ENCODE results near the gene NT5C.

Gene NT5C

DNA sequence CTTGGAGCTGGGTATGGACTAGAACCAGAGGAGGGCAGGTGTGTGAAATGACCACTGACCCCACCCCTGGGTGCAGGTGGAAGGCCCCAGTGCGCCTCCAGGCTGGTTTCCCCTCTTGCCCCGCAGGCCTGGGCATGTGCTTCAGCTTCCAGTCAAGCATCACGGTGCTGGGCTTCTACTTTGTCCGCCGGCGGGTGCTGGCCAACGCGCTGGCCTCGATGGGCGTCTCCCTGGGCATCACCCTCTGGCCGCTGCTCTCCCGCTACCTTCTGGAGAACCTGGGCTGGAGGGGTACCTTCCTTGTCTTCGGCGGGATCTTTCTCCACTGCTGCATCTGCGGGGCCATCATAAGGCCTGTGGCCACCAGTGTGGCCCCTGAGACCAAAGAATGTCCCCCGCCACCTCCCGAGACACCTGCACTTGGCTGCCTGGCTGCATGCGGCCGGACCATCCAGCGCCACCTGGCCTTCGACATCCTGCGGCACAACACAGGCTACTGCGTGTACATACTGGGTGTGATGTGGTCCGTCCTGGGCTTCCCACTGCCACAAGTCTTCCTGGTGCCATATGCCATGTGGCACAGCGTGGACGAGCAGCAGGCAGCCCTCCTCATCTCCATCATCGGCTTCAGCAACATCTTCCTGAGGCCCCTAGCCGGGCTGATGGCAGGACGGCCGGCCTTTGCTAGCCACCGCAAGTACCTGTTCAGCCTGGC, 31.5 kb downstream of the NT5C start:
- TF ChIP-seq, protein P1, sequence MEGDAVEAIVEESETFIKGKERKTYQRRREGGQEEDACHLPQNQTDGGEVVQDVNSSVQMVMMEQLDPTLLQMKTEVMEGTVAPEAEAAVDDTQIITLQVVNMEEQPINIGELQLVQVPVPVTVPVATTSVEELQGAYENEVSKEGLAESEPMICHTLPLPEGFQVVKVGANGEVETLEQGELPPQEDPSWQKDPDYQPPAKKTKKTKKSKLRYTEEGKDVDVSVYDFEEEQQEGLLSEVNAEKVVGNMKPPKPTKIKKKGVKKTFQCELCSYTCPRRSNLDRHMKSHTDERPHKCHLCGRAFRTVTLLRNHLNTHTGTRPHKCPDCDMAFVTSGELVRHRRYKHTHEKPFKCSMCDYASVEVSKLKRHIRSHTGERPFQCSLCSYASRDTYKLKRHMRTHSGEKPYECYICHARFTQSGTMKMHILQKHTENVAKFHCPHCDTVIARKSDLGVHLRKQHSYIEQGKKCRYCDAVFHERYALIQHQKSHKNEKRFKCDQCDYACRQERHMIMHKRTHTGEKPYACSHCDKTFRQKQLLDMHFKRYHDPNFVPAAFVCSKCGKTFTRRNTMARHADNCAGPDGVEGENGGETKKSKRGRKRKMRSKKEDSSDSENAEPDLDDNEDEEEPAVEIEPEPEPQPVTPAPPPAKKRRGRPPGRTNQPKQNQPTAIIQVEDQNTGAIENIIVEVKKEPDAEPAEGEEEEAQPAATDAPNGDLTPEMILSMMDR (IDR thresholded peaks at IDR 0.05; ENCODE audit: unreplicated experiment in 3 of 3) = no peak
- Mint-ChIP-seq H3K4me3 (no peak overlapping the region), H3K27ac (no peak overlapping the region), H3K9me3 (no peaks in the 10 kb centered on the region), H3K4me1 (no peaks in the 10 kb centered on the region), H3K36me3 (ENCODE audit: low read depth) (peaks cover 14% of the 10 kb centered on the region), H3K27me3 (ENCODE audit: low read depth) (peaks cover 3% of the 10 kb centered on the region)

- TF ChIP-seq, protein P1 (IDR thresholded peaks at IDR 0.05; ENCODE audit: unreplicated experiment in 3 of 3) = no peak
- H3K4me1 Mint-ChIP-seq = no peaks in the 10 kb centered on the region
- H3K4me3 Mint-ChIP-seq = no peak overlapping the region
- H3K36me3 Mint-ChIP-seq (ENCODE audit: low read depth) = peaks cover 14% of the 10 kb centered on the region
- no peaks in the 10 kb centered on the region for H3K9me3 Mint-ChIP-seq
- H3K27ac Mint-ChIP-seq = no peak overlapping the region
- peaks cover 1% of the 10 kb centered on the region for H3K27me3 Mint-ChIP-seq (ENCODE audit: low read depth)
These were observed 32.7 kb downstream of the NT5C start for GRCh38 chr17:75098861-75099260.

DNA sequence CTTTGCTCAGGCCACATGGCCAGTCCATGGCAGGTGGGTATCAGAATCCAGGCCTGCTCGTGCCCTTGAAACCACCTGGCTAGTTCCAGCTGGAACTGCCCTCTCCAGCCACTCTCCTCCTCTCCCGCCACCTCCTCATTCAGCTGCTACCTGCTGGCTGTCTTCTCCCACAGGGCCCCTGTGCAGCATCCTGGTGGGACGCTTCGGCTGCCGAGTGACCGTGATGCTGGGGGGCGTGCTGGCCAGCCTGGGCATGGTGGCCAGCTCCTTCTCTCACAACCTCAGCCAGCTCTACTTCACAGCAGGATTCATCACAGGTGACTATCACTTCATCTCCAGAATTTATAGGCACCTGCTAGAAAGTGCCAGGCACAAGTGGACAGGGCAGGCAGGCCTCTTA, 33.7 kb downstream of the NT5C start:
- Mint-ChIP-seq H3K9me3 (no peaks in the 10 kb centered on the region), H3K27me3 (ENCODE audit: low read depth) (no peaks in the 10 kb centered on the region), H3K4me3 (no peak overlapping the region), H3K27ac (no peak overlapping the region), H3K4me1 (peaks cover 1% of the 10 kb centered on the region), H3K36me3 (ENCODE audit: low read depth) (peaks cover 14% of the 10 kb centered on the region)
- TF ChIP-seq, protein P1 (IDR thresholded peaks at IDR 0.05; ENCODE audit: unreplicated experiment in 3 of 3) = no peak

DNA sequence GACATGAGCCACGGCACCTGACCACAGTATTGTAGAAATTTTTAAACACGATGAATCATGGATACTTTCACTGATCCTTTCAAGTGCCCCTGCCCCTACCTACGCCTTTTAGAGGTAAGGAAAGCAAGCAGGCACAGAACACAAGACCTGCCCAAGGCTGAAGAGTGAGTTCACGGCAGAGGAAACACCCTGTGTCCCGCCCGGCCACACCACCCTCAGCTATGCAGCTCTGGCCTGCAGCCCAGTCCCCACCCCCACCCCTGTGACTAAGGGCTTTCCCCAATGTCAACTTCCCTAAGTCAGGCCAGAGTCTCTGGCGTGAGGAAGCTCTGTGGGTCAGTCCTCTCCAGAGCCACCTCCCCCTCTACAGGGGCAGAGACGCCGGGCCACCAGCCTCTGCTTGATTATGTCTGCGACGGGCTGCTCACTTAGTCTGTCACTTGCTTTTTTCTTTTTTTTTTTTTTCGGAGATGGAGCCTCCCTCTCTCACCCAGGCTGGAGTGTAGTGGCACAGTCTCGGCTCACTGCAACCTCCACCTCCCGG, 35.4 kb downstream of the NT5C start:
- Mint-ChIP-seq H3K27ac (peak overlapping the region in 2 of 3 experiments; percentile 58 to 65), H3K36me3 (ENCODE audit: low read depth) (peaks cover 10% of the 10 kb centered on the region), H3K4me3 (no peak overlapping the region), H3K27me3 (ENCODE audit: low read depth) (no peaks in the 10 kb centered on the region), H3K4me1 (peaks cover 19% of the 10 kb centered on the region), H3K9me3 (no peaks in the 10 kb centered on the region)
- TF ChIP-seq, protein P1 (IDR thresholded peaks at IDR 0.05; ENCODE audit: unreplicated experiment in 3 of 3) = no peak

GRCh38 chr17:75094871-75095399, 36.6 kb downstream of the NT5C start:
- TF ChIP-seq, protein P1 (IDR thresholded peaks at IDR 0.05; ENCODE audit: unreplicated experiment in 3 of 3) = no peak
- Mint-ChIP-seq H3K4me3 (no peak overlapping the region), H3K36me3 (ENCODE audit: low read depth) (peaks cover 10% of the 10 kb centered on the region), H3K27me3 (ENCODE audit: low read depth) (no peaks in the 10 kb centered on the region), H3K9me3 (no peaks in the 10 kb centered on the region), H3K27ac (no peak overlapping the region), H3K4me1 (peaks cover 29% of the 10 kb centered on the region)

All from nephron (organoid).